ENCODE measurements around the gene CFAP61. TPM values are rescaled to one million over a fixed set of nuclear protein-coding genes. Genes with fewer than 3 reads are reported as not detected.
"Not testable (repeated sequence)": the region's sequence is repeated elsewhere in the genome, so short reads cannot be mapped to it uniquely, and the experiment has no call there.

The CFAP61 gene
- total and polyA plus RNA-seq, 8 donors, result 0.95 to 5.3 (median 3.2) TPM; not detected in 1

DNA sequence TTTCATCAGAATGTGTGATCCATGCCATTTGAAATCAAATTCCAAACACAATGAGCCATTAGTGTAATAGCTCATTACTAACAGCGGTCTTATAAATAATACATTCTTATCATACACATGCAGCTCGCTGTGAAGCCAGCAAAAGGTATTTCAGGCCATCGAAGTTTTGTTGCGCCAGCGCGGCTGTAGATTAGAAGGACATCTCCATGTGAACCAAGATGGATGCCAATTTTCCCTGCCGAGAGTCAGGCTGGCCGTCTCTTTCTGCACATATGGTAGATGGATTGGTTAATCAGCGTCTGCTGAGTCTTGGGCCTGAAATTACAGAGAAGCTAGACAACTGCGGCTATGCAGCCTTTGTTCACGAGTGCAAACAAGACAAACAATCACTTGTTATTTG is 44.1 kb downstream of the CFAP61 start:
- Histone ChIP-seq H3K36me3 (no peaks in the 10 kb centered on the region), H3K27ac (no peak overlapping the region), H3K4me1 (no peaks in the 10 kb centered on the region), H3K9me3 (no peaks in the 10 kb centered on the region), H3K4me3 (no peak overlapping the region), H3K27me3 (no peaks in the 10 kb centered on the region)
- intact Hi-C loops (cut with DNase I), result no loop called here
- ATAC-seq (no peak), DNase-seq (no peak)
- TF ChIP-seq, protein P1, sequence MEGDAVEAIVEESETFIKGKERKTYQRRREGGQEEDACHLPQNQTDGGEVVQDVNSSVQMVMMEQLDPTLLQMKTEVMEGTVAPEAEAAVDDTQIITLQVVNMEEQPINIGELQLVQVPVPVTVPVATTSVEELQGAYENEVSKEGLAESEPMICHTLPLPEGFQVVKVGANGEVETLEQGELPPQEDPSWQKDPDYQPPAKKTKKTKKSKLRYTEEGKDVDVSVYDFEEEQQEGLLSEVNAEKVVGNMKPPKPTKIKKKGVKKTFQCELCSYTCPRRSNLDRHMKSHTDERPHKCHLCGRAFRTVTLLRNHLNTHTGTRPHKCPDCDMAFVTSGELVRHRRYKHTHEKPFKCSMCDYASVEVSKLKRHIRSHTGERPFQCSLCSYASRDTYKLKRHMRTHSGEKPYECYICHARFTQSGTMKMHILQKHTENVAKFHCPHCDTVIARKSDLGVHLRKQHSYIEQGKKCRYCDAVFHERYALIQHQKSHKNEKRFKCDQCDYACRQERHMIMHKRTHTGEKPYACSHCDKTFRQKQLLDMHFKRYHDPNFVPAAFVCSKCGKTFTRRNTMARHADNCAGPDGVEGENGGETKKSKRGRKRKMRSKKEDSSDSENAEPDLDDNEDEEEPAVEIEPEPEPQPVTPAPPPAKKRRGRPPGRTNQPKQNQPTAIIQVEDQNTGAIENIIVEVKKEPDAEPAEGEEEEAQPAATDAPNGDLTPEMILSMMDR (IDR thresholded peaks at IDR 0.05), result no peak

GRCh38 chr20:20100881-20101280 is 48.5 kb downstream of the CFAP61 start:
- Histone ChIP-seq H3K4me3 (no peak overlapping the region), H3K9me3 (no peaks in the 10 kb centered on the region), H3K4me1 (no peaks in the 10 kb centered on the region), H3K27ac (no peak overlapping the region), H3K27me3 (no peaks in the 10 kb centered on the region), H3K36me3 (no peaks in the 10 kb centered on the region)
- peak in 2 of 4 donors; percentile 42 for DNase-seq
- ATAC-seq, result no peak
- intact Hi-C loops (cut with DNase I), result no loop called here
- TF ChIP-seq, protein P1 (IDR thresholded peaks at IDR 0.05), result no peak

DNA sequence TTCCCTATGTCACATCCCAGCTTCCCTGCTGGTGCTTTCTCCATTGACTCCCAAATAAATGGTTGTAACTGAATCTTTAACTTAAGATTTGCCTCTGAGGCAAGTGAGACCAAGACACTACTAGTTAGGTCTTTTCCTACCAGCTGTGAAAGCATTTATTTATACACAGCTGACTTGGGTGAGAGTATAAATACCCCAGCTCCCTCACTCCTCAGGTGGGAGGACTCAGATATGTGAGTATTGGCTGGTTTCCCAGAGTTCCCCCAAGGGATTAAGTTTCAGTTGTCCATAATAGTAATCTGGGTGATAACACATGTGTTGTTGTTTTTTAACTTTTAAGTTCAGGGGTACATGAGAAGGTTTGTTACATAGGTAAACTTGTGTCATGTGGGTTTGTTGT is 49.8 kb downstream of the CFAP61 start:
- no peak overlapping the region for H3K27ac ChIP-seq
- intact Hi-C loops (cut with DNase I), result no loop called here
- H3K27me3 ChIP-seq, result no peaks in the 10 kb centered on the region
- no peaks in the 10 kb centered on the region for H3K4me1 ChIP-seq
- DNase-seq, result no peak
- no peaks in the 10 kb centered on the region for H3K36me3 ChIP-seq
- no peak for ATAC-seq
- TF ChIP-seq, protein P1 (IDR thresholded peaks at IDR 0.05), result no peak
- no peak overlapping the region for H3K4me3 ChIP-seq
- H3K9me3 ChIP-seq, result no peaks in the 10 kb centered on the region

DNA sequence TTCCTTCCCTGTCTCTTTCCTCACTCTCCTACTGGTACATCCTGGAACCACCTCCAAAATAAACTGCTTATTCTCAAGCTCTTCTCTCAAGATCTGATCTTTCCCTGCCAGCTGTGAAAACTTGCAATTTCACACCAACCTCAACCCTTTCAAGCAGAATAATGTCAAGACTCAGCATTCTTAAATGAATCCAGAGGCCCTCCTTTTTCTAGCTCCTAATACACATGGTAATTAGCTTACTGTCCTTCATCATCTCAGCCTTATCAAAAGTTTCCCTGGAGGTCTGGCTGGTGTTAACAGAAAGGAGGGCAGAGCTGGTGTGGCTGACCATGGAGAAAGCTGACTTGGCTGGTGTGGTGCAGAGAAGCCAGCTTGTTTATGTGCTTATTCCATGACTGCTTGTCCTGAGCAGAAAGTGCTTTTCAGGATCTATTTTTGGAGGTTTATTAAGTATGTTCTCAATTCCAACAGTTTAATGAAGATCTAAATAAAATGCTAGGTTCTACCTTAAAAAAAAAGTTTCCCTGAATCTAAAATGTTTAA is 50.5 kb downstream of the CFAP61 start:
- Histone ChIP-seq H3K27ac (no peak overlapping the region), H3K27me3 (no peaks in the 10 kb centered on the region), H3K4me3 (no peak overlapping the region), H3K4me1 (no peaks in the 10 kb centered on the region), H3K36me3 (no peaks in the 10 kb centered on the region), H3K9me3 (no peaks in the 10 kb centered on the region)
- ATAC-seq (no peak), DNase-seq (peak in 1 of 4 donors; percentile 12)
- intact Hi-C loops (cut with DNase I), result no loop called here
- TF ChIP-seq, protein P1 (IDR thresholded peaks at IDR 0.05), result no peak

- intact Hi-C loops (cut with DNase I), result no loop called here
Observed at GRCh38 chr20:20103486-20103885, 51.2 kb downstream of the CFAP61 start.

GRCh38 chr20:20123187-20123586 is 70.9 kb downstream of the CFAP61 start:
- H3K36me3 ChIP-seq; DNase-seq; intact Hi-C loops (cut with DNase I); H3K27me3 ChIP-seq; ATAC-seq; H3K27ac ChIP-seq; H3K4me3 ChIP-seq; H3K4me1 ChIP-seq: not testable (repeated sequence)
- peaks cover 0 to 32% of the 10 kb centered on the region in 2 donors for H3K9me3 ChIP-seq

More at GRCh38 chr20:20103486-20103885, 51.2 kb downstream of the CFAP61 start:
- Histone ChIP-seq H3K4me1 (no peaks in the 10 kb centered on the region), H3K9me3 (no peaks in the 10 kb centered on the region), H3K27me3 (no peaks in the 10 kb centered on the region), H3K27ac (no peak overlapping the region), H3K36me3 (no peaks in the 10 kb centered on the region), H3K4me3 (no peak overlapping the region)
- ATAC-seq, result no peak
- peak in 1 of 4 donors; percentile 19 for DNase-seq
- TF ChIP-seq, protein P1 (IDR thresholded peaks at IDR 0.05), result no peak

Measured in left lung (tissue), 10 donors.